ENCODE measurements around the gene TMEM253.
A peak's percentile ranks its signal among the peaks of the same experiment; 100 is the strongest.

The TMEM253 gene

GRCh38 chr14:21057803-21058675, 42.8 kb upstream of the TMEM253 start, which contains the start of gene RNASE8:
Gene RNASE8, plus strand, starts transcription at chr14:21057822. Its CDS starts 71 bp downstream, at chr14:21057893.
- no peak within 1 kb of the TSS for H3K4me3 ChIP-seq (ENCODE audit: low read depth, low read length)
- peak; percentile 7; the same call in 1 of the 2 replicates for TF ChIP-seq CTCF (IDR thresholded peaks at IDR 0.05; ENCODE audit: low read depth, low read length)

GRCh38 chr14:21058903-21059302, 42.0 kb upstream of the TMEM253 start:
- H3K4me3 ChIP-seq (ENCODE audit: low read depth, low read length) = no peak overlapping the region
- TF ChIP-seq CTCF (IDR thresholded peaks at IDR 0.05; ENCODE audit: low read depth, low read length) = no peak

GRCh38 chr14:21059842-21060613, 40.8 kb upstream of the TMEM253 start:
- no peak for TF ChIP-seq CTCF (IDR thresholded peaks at IDR 0.05; ENCODE audit: low read depth, low read length)
- H3K4me3 ChIP-seq (ENCODE audit: low read depth, low read length) = no peak overlapping the region

- no peak for TF ChIP-seq CTCF (IDR thresholded peaks at IDR 0.05; ENCODE audit: low read depth, low read length)
- H3K4me3 ChIP-seq (ENCODE audit: low read depth, low read length) = no peak overlapping the region
Measured at GRCh38 chr14:21060614-21061346, 40.1 kb upstream of the TMEM253 start.

GRCh38 chr14:21061347-21061668, 39.6 kb upstream of the TMEM253 start:
- TF ChIP-seq CTCF (IDR thresholded peaks at IDR 0.05; ENCODE audit: low read depth, low read length) = no peak
- H3K4me3 ChIP-seq (ENCODE audit: low read depth, low read length) = no peak overlapping the region

GRCh38 chr14:21063479-21063878, 37.4 kb upstream of the TMEM253 start:
- TF ChIP-seq CTCF (IDR thresholded peaks at IDR 0.05; ENCODE audit: low read depth, low read length) = no peak
- H3K4me3 ChIP-seq (ENCODE audit: low read depth, low read length) = no peak overlapping the region

Data from WI38 (cell line).